Duodenal mucosa (tissue), 2 donors: ENCODE measurements around the gene GSTM3.

ENCODE experiments used
- H3K27ac ChIP-seq: one replicate; pipeline ENCODE4 v1.7.0; 2013; ENCODE audit warnings: low read depth, low read length
- H3K27me3 ChIP-seq, 2 donors: one replicate each; pipeline ENCODE4 v1.7.0; 2013; ENCODE audit warnings: low read length in 2 of 2, control low read depth in 1 of 2; ENCODE audit not compliant: insufficient read depth in 2 of 2, control insufficient read depth in 1 of 2
- H3K36me3 ChIP-seq, 2 donors: one replicate each; pipeline ENCODE4 v1.7.0; 2013; ENCODE audit warnings: low read length in 2 of 2, control low read depth in 1 of 2; ENCODE audit not compliant: insufficient read depth in 2 of 2, control insufficient read depth in 1 of 2
- H3K4me1 ChIP-seq, 2 donors: one replicate each; pipeline ENCODE4 v1.7.0; 2013; ENCODE audit warnings: low read length in 2 of 2, control low read depth in 1 of 2; ENCODE audit not compliant: insufficient read depth in 2 of 2, control insufficient read depth in 1 of 2
- H3K4me3 ChIP-seq, 2 donors: one replicate each; pipeline ENCODE4 v1.7.0; 2013; ENCODE audit warnings: low read length in 2 of 2, low read depth in 1 of 2
- H3K9ac ChIP-seq, 2 donors: one replicate each; pipeline ENCODE4 v1.7.0; 2013; ENCODE audit warnings: low read length in 2 of 2, low read depth in 1 of 2
- H3K9me3 ChIP-seq, 2 donors: one replicate each; pipeline ENCODE4 v1.7.0; 2013; ENCODE audit warnings: low read length in 2 of 2, control low read depth in 1 of 2; ENCODE audit not compliant: control insufficient read depth in 1 of 2

Gene GSTM3

DNA sequence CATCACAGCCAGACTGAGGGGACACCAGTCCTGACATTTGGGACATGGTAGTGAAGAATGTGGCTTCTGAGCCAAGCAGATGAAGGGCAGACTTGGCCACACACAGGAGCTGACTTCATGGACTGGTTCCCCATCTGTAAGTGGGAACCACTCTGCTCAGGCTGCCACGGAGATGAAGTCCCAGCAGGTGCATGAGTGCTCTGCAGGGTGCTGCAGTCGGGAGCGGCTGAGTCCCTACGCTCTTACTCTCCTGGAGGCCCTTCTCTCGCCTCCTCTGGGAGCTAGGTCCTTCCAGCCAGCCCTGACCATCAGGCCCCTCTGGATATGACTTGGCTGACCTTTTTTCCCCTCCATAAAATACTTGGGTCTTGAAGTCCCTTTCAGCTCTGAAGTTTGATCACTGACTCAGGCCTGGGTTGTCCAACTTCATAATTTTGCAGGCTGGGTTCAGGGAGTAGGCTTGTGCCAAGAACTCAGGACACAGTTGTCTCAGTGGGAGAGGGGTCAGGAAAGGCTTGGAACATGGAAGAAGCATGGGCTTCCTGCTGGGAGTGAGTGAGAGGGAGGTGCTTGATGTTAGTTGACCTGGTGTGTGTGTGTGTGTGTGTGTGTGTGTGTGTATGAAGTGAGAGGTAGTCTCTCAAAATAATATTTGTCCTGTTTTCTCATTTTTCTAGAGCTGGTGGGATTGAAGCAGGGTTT is 43.9 kb upstream of the GSTM3 start:
- Histone ChIP-seq H3K27me3 (no peaks in the 10 kb centered on the region), H3K9me3 (no peaks in the 10 kb centered on the region), H3K4me1 (peaks cover 37 to 41% of the 10 kb centered on the region in 2 donors), H3K4me3 (no peak overlapping the region), H3K27ac (no peak overlapping the region), H3K36me3 (no peaks in the 10 kb centered on the region), H3K9ac (no peak overlapping the region)

DNA sequence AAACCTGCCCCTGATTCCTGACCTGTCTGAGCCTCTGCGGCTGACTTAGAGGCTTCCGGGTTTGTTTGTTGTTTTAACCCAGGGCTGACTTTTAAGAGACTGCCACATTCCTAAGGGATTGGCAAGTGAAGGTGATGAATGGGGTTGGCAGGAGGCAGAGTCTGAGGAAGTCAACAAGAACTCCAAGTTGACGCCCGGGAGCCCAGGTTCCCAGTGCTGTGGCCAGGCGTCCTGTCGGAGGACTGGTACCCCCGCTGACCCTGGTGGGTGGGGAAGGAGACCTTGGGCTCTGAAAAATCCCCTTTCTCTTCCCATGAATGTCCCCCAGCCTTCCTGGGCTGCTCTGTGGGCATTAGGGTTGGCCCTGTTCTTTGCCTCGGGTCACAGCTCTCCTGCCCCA is 42.6 kb upstream of the GSTM3 start:
- Histone ChIP-seq H3K27me3 (no peaks in the 10 kb centered on the region), H3K4me1 (peaks cover 29 to 33% of the 10 kb centered on the region in 2 donors), H3K4me3 (no peak overlapping the region), H3K9ac (no peak overlapping the region), H3K27ac (no peak overlapping the region), H3K9me3 (no peaks in the 10 kb centered on the region), H3K36me3 (no peaks in the 10 kb centered on the region)

DNA sequence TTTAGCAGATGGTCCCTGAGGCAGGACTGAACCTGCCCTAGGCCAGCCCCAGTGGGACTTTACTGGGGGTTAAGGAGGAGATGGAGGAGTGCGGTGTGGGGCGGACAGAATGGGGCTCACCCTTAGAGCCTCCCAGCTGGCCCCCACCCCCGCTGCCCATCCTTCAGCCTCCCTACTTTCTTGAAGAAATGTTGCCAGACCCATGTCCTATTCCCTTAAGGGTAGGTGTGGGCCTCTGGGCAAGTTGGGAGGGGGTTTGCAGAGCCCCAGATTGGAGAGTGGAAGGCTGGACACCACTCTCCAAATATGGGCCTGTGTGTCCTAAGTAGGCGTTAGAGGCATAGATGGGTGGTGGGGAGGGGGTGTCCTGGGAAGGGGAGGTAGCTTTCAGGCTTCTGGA is 42.1 kb upstream of the GSTM3 start:
- Histone ChIP-seq H3K27me3 (no peaks in the 10 kb centered on the region), H3K9me3 (no peaks in the 10 kb centered on the region), H3K36me3 (no peaks in the 10 kb centered on the region), H3K9ac (no peak overlapping the region), H3K4me1 (peaks cover 25 to 28% of the 10 kb centered on the region in 2 donors), H3K4me3 (no peak overlapping the region), H3K27ac (no peak overlapping the region)

DNA sequence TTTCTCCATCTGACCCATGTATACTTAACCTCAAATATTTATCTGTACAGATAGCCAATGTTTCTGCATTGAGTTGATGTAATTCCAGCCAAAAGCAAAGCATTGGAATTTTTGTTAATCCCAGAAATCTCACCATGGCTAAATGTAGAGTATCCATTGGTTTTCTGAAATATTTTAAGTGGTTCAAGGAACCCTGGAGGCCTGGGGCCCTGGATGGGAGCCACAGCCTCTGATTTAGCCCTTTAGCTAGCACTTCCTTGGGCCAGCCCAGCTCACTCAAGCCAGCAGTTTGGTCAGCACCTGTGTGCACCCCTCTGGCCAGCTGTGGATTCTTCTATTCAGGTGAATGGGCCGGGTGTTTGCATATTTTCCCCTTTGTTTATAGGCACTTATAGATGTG is 41.7 kb upstream of the GSTM3 start:
- no peak overlapping the region for H3K27ac ChIP-seq

DNA sequence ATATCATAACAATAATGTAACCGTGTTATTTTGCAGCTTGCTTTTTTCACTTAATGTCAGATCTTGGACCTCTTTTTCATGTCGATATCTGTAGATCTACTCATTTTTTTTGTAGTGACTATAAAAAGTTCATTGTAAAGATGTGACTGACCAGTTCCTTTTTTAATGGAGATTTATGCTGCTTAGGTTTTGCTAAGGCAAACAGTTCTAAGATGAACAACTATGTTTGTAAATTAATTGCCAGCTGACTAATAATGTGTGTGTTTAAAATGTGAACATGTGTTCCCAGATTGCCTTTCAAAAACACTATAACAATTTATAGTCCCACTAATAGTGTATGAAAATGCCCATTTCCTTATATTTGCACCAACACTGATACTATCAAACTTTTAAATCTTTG is 41.0 kb upstream of the GSTM3 start:
- H3K27ac ChIP-seq, result no peak overlapping the region
- H3K9me3 ChIP-seq, result no peaks in the 10 kb centered on the region
- H3K4me3 ChIP-seq, result no peak overlapping the region
- no peak overlapping the region for H3K9ac ChIP-seq
- no peaks in the 10 kb centered on the region for H3K36me3 ChIP-seq
- H3K27me3 ChIP-seq, result no peaks in the 10 kb centered on the region
- peaks cover 14 to 17% of the 10 kb centered on the region in 2 donors for H3K4me1 ChIP-seq

More for the DNA sequence above, 41.7 kb upstream of the GSTM3 start:
- peaks cover 21 to 24% of the 10 kb centered on the region in 2 donors for H3K4me1 ChIP-seq
- H3K27me3 ChIP-seq, result no peaks in the 10 kb centered on the region
- H3K9me3 ChIP-seq, result no peaks in the 10 kb centered on the region
- no peaks in the 10 kb centered on the region for H3K36me3 ChIP-seq
- H3K4me3 ChIP-seq, result no peak overlapping the region
- no peak overlapping the region for H3K9ac ChIP-seq

DNA sequence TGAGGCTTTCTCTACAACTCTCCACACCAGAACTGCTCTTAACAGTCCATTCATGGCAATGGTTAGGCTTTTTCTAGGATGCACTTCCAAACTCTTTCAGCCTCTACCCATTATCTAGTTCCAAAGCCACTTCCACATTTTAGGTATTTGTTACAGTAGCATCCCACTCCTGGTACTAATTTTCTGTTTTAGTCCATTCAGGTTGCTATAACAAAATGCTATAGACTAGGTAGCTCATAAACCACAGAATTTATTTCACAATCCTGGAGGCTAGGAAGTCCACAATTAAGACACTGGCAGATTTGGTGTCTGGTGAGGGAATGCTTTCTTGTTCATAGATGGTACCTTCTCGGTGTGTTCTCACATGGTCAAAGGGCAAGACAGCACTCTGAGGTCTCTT is 40.1 kb upstream of the GSTM3 start:
- Histone ChIP-seq H3K36me3 (no peaks in the 10 kb centered on the region), H3K27ac (no peak overlapping the region)

DNA sequence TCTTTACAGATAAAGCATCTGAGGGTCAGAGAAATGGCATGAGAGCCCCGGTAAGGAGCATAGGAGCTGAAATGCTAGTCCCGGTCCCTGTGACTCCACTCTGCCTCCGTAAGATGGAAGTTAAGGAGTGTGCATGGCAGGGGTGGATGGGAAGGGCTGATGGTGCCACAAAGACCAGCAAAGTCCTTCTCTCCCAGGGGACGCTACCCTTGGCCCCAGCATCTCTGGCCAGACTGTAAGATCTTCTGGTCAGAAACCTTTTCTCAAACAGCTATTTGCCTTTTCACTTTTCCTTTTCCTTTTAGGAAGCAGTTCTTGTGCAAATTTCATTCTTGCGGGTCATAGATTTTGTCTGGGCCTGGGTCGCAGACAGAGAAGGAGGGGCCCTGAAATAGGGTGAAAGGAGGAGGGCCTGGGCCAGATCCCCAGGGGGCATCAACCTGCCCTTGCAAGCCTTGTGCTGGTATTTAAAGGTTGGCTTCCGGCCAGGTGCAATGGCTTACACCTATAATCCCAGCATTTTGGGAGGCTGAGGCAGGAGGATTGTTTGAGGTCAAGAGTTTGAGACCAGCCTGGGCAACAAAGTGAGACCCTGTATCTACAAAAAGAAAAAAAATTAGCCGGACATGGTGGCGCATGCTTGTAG is 37.3 kb upstream of the GSTM3 start:
- Histone ChIP-seq H3K9ac (no peak overlapping the region), H3K27ac (no peak overlapping the region), H3K4me1 (peaks cover 1 to 4% of the 10 kb centered on the region in 2 donors), H3K36me3 (no peaks in the 10 kb centered on the region), H3K27me3 (no peaks in the 10 kb centered on the region), H3K9me3 (no peaks in the 10 kb centered on the region), H3K4me3 (no peak overlapping the region)

More for the DNA sequence above, 40.1 kb upstream of the GSTM3 start:
- Histone ChIP-seq H3K9me3 (no peaks in the 10 kb centered on the region), H3K4me1 (peaks cover 7 to 10% of the 10 kb centered on the region in 2 donors), H3K27me3 (no peaks in the 10 kb centered on the region), H3K9ac (no peak overlapping the region), H3K4me3 (no peak overlapping the region)

DNA sequence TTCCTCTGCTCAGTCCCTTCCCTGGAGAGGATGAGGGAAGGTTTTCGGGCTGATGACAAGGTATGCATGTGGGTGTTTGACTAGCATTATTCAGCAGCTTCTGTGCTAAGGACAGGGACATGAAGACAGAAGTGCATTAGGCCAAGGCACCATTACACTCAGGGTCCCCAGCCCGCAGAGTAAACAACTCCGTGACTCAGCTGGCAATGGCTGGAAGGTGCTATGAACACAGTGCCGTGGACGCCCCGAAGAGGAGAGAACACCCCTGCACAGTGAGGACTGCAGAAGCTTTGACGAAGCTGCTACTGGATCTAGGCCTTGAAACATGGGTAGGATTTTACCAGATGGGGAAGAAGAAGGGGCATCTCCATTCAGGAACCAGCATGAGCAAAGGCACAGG is 36.6 kb upstream of the GSTM3 start:
- no peak overlapping the region for H3K9ac ChIP-seq
- no peaks in the 10 kb centered on the region for H3K9me3 ChIP-seq
- H3K36me3 ChIP-seq, result no peaks in the 10 kb centered on the region
- H3K27ac ChIP-seq, result no peak overlapping the region
- H3K4me3 ChIP-seq, result no peak overlapping the region
- H3K27me3 ChIP-seq, result no peaks in the 10 kb centered on the region
- H3K4me1 ChIP-seq, result peaks cover 5 to 6% of the 10 kb centered on the region in 2 donors

DNA sequence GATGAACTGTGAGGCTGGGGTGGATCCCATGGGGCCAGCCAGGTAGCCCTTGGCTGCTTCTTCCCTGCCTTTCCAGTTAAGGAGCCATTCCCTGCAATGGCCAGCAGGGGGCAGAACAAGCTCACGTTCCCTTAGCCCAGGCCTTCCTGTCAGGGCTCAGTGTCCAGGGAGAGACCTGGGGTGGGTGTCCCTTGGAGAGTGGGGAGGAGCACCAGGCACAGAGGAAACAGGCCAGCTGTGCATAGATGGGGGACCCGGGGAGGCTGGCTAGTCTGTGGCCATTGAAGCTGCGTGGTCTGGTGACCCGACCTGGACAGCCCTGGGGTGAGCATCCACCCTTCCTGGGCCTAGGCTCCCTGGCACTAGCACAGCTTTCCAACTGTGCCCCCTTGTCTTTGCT is 36.1 kb upstream of the GSTM3 start:
- Histone ChIP-seq H3K27me3 (no peaks in the 10 kb centered on the region), H3K4me1 (peaks cover 8 to 11% of the 10 kb centered on the region in 2 donors), H3K9ac (no peak overlapping the region), H3K27ac (no peak overlapping the region), H3K9me3 (no peaks in the 10 kb centered on the region), H3K36me3 (no peaks in the 10 kb centered on the region), H3K4me3 (no peak overlapping the region)

DNA sequence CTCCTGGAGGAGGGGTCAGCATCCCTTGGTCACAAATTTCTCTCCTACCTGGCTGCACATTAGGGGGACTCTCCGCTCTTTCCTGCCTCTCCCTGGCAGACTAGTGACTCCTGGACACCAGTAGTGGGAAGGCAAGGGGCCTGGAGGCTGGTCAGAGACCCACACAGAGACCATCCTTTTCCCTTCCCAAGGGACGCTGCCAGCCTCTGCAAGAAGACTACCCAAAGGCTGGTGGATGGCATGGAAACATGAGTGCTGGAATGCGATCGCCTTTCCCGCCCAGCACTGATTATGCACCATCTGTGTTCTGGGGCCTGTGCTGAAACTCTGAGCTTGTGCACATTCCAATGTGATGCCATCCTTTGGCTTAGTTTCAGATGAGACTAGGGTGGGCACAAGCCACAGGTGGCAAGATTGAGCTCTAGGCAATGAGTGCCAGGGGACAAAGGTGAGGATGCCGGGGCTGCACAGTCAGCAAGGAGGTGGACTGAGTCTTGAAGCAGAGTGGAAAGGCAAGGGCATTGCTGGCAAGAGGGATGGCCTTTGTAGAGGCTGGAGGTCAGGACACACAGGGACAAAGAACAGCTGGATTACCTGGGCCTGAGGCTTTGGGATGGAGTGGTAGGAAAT is 35.5 kb upstream of the GSTM3 start:
- Histone ChIP-seq H3K4me1 (peaks cover 11 to 16% of the 10 kb centered on the region in 2 donors), H3K9ac (no peak overlapping the region), H3K27ac (no peak overlapping the region), H3K27me3 (no peaks in the 10 kb centered on the region), H3K36me3 (no peaks in the 10 kb centered on the region), H3K9me3 (no peaks in the 10 kb centered on the region), H3K4me3 (no peak overlapping the region)
